Neural progenitor cell (in vitro differentiated cells): ENCODE measurements around the gene CBFA2T3.

Experiments used
- EZH2 ChIP-seq: fragments of 200-600 bp; sonication (generic); IDR thresholded peaks from 2 replicates; pipeline ENCODE4 v1.6.1; 2017; ENCODE audit warnings: antibody characterized with exemption, mild to moderate bottlenecking, moderate library complexity
- EZH2phosphoT487 ChIP-seq: fragments of 200-600 bp; sonication (generic); IDR thresholded peaks from 2 replicates; pipeline ENCODE4 v1.6.1; 2017; ENCODE audit warnings: antibody characterized with exemption
- TF ChIP-seq, protein P1 (sequence below): fragments of 200-600 bp; sonication (generic); IDR thresholded peaks from 2 replicates; pipeline ENCODE4 v1.5.1; 2017; ENCODE audit warnings: antibody characterized with exemption, mild to moderate bottlenecking

DNA sequence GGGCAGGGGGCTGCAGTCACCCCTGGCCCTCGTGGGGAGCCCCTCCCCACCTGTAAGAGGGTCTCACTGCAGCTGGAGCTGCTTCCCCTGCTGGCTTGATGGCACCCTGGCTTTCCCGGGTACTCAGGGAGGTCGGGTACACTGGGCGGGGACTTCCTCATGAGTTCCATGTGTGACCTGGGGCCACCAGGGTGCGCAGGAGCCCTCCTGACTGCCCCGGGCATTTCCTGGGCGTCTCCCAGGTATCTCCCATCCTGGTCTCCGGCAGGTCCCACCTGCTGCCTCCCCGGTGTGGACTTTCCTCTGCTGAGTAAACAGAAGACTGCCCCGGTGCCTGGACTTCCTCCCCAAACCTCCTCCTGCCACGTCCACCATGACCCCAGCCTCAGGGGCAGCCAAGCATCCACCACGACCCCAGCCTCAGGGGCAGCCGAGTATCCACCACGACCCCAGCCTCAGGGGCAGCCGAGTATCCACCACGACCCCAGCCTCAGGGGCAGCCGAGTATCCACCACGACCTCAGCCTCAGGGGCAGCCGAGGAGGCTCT is 40.9 kb downstream of the CBFA2T3 start:
- TF ChIP-seq EZH2 = no peak
- TF ChIP-seq, protein P1, sequence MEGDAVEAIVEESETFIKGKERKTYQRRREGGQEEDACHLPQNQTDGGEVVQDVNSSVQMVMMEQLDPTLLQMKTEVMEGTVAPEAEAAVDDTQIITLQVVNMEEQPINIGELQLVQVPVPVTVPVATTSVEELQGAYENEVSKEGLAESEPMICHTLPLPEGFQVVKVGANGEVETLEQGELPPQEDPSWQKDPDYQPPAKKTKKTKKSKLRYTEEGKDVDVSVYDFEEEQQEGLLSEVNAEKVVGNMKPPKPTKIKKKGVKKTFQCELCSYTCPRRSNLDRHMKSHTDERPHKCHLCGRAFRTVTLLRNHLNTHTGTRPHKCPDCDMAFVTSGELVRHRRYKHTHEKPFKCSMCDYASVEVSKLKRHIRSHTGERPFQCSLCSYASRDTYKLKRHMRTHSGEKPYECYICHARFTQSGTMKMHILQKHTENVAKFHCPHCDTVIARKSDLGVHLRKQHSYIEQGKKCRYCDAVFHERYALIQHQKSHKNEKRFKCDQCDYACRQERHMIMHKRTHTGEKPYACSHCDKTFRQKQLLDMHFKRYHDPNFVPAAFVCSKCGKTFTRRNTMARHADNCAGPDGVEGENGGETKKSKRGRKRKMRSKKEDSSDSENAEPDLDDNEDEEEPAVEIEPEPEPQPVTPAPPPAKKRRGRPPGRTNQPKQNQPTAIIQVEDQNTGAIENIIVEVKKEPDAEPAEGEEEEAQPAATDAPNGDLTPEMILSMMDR = peak; percentile 4
- no peak for TF ChIP-seq EZH2phosphoT487
